GM18861 (cell line): ENCODE measurements around the gene PRKCZ.

Experiments used
- ATAC-seq: cut with Tn5 transposase; IDR thresholded peaks from one replicate; pipeline ENCODE4 v1.9.1; 2021; ENCODE audit not compliant: unreplicated experiment

PRKCZ gene

GRCh38 chr1:2189459-2190425, 139.5 kb downstream of the PRKCZ start:
- peak; percentile 47 for ATAC-seq

GRCh38 chr1:2190491-2190976, 140.3 kb downstream of the PRKCZ start:
- ATAC-seq, result no peak

GRCh38 chr1:2192031-2192995, 142.1 kb downstream of the PRKCZ start:
- ATAC-seq, result no peak

GRCh38 chr1:2193514-2194281, 143.5 kb downstream of the PRKCZ start:
- no peak for ATAC-seq

- ATAC-seq, result peak; percentile 22
Measured at GRCh38 chr1:2194319-2194897, 144.2 kb downstream of the PRKCZ start, which contains the start of gene FAAP20. Gene FAAP20 (minus strand): TSS chr1:2194772. CDS start chr1:2194749, 23 bp downstream.

GRCh38 chr1:2194898-2195673, 144.9 kb downstream of the PRKCZ start:
- ATAC-seq, result peak; percentile 65

GRCh38 chr1:2195785-2196184, 145.6 kb downstream of the PRKCZ start:
- no peak for ATAC-seq

- ATAC-seq, result no peak
Measured at GRCh38 chr1:2196901-2197638, 146.9 kb downstream of the PRKCZ start.

- no peak for ATAC-seq
Measured at GRCh38 chr1:2197707-2198165, 147.5 kb downstream of the PRKCZ start.

- ATAC-seq, result no peak
Measured at GRCh38 chr1:2198571-2198970, 148.4 kb downstream of the PRKCZ start.

- ATAC-seq, result no peak
Measured at GRCh38 chr1:2199042-2199810, 149.0 kb downstream of the PRKCZ start.

GRCh38 chr1:2200308-2200943, 150.2 kb downstream of the PRKCZ start:
- ATAC-seq, result no peak

- no peak for ATAC-seq
Measured at GRCh38 chr1:2201062-2201461, 150.9 kb downstream of the PRKCZ start.

GRCh38 chr1:2202008-2202575, 151.9 kb downstream of the PRKCZ start:
- ATAC-seq, result no peak

- no peak for ATAC-seq
Measured at GRCh38 chr1:2202843-2203601, 152.8 kb downstream of the PRKCZ start.
